GM19351 (cell line): ENCODE data around the gene CACNA1D.
"Not testable (repeated sequence)": the region's sequence is repeated elsewhere in the genome, so short reads cannot be mapped to it uniquely, and the experiment has no call there.

Experiments
- ATAC-seq: cut with Tn5 transposase; IDR thresholded peaks from one replicate; pipeline ENCODE4 v1.9.1; 2021; ENCODE audit warnings: mild to moderate bottlenecking, moderate library complexity; ENCODE audit not compliant: unreplicated experiment

The CACNA1D gene

GRCh38 chr3:53612508-53612907, 118.1 kb downstream of the CACNA1D start:
- no peak for ATAC-seq

- ATAC-seq = no peak
These were observed 118.7 kb downstream of the CACNA1D start for GRCh38 chr3:53613125-53613524.

- ATAC-seq = no peak
These were observed 119.9 kb downstream of the CACNA1D start for GRCh38 chr3:53614307-53614706.

- no peak for ATAC-seq
These were observed 121.9 kb downstream of the CACNA1D start for GRCh38 chr3:53616321-53616720.

GRCh38 chr3:53616971-53617892, 122.8 kb downstream of the CACNA1D start:
- no peak for ATAC-seq

GRCh38 chr3:53617893-53618523, 123.6 kb downstream of the CACNA1D start:
- ATAC-seq = no peak

GRCh38 chr3:53618524-53618906, 124.1 kb downstream of the CACNA1D start:
- ATAC-seq = no peak

GRCh38 chr3:53618936-53619335, 124.5 kb downstream of the CACNA1D start:
- ATAC-seq = no peak

- no peak for ATAC-seq
These were observed 129.8 kb downstream of the CACNA1D start for GRCh38 chr3:53624061-53624857.

- no peak for ATAC-seq
These were observed 132.5 kb downstream of the CACNA1D start for GRCh38 chr3:53626876-53627275.

- no peak for ATAC-seq
These were observed 134.4 kb downstream of the CACNA1D start for GRCh38 chr3:53628536-53629401.

- no peak for ATAC-seq
These were observed 135.0 kb downstream of the CACNA1D start for GRCh38 chr3:53629402-53629723.

GRCh38 chr3:53630547-53630946, 136.1 kb downstream of the CACNA1D start:
- ATAC-seq = no peak

- no peak for ATAC-seq
These were observed 138.9 kb downstream of the CACNA1D start for GRCh38 chr3:53633197-53633787.

GRCh38 chr3:53635041-53635440, 140.6 kb downstream of the CACNA1D start:
- ATAC-seq = no peak

- ATAC-seq = not testable (repeated sequence)
These were observed 144.4 kb downstream of the CACNA1D start for GRCh38 chr3:53638806-53639205.

- no peak for ATAC-seq
These were observed 147.0 kb downstream of the CACNA1D start for GRCh38 chr3:53641397-53641796.

- no peak for ATAC-seq
These were observed 147.8 kb downstream of the CACNA1D start for GRCh38 chr3:53642211-53642610.

GRCh38 chr3:53643757-53644156, 149.3 kb downstream of the CACNA1D start:
- ATAC-seq = no peak

- no peak for ATAC-seq
These were observed 151.3 kb downstream of the CACNA1D start for GRCh38 chr3:53645754-53646153.
